Activated CD4-positive, CD25-positive, alpha-beta regulatory T cell treated with anti-CD3 and anti-CD28 coated beads, Interleukin-2, amount 50 U/mL, for 16 hours (primary cell): Measurements from ENCODE around the gene MRPS33.
"Not testable (repeated sequence)": the region's sequence is repeated elsewhere in the genome, so short reads cannot be mapped to it uniquely, and the experiment has no call there.

Source experiments
- DNase-seq: peaks from one replicate; pipeline ENCODE4 v3.0.0-alpha.2; 2020; ENCODE audit warnings: low read depth, low spot score

The MRPS33 gene

GRCh38 chr7:141014524-141015395, at the start of gene MRPS33:
MRPS33 (minus strand) TSS chr7:141014952; CDS start chr7:141010633, 4,319 bp downstream.
- DNase-seq, result peak; percentile 93

- DNase-seq, result no peak
Measured at GRCh38 chr7:141057788-141058187, 43.0 kb upstream of the MRPS33 start.

- DNase-seq, result no peak
Measured at GRCh38 chr7:141055146-141055545, 40.4 kb upstream of the MRPS33 start.

- DNase-seq, result no peak
Measured at GRCh38 chr7:141053626-141054025, 38.9 kb upstream of the MRPS33 start.

DNA sequence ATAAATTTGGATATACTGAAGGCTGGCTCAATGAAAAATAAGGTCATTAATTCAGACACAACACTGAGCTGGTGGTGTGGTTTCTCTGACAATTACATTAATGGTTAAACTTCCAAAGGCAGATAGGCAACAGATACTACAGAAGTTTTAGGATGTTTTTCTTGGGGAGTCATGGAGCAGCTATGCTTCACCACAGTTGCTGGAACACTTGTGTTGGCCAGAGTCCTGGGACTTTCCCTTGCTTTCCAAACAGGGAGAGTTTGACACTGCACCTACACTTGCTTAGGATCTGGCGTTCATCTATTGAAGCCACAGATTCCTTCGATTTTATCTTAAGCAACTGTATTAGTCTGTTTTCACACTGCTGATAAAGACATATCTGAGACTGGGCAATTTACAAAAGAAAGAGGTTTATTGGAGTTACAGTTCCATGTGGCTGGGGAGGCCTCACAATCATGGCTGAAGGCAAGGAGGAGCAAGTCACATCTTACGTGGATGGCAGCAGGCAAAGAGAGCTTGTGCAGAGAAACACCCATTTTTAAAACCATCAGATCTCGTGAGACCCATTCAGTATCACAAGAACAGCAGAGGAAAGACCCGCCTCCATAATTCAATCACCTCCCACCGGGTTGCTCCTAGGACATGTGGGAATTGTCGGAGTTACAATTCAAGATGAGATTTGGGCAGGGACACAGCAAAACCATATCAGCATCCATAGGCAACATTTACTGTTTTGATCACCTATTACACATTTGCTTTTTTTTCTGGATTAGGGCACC, 31.3 kb upstream of the MRPS33 start:
- DNase-seq, result no peak

DNA sequence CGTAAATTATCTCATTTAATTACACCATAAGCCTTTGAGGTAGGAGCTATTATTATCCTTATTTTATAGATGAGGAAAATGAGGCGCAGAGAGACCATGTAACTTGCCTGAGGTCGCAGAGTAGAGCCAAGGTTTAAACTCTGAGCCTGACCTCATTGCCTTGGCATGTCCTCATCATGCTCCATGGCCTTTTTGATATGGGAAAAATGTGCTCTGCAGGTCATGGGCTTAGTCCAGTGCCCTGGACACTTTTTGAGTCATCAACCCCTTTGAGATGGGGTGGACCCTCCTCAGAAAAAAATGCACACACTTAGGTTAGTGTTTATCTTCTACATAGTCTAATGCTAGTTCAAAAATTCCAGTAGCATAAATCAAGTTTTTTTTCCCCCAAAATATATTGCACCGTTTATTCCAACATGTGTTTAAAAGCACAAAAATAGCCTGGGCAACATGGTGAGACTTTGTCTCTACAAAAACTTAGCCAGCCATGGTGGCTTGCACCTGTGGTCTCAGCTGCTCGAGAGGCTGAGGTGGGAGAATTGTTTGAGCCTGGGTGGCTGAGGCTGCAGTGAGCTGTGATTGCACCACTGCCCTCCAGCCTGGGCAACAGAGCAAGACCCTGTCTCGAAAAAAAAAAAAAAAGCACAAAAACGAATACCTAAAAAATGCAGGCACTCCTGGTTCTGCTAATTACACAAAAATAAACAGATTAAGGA, 30.5 kb upstream of the MRPS33 start:
- no peak for DNase-seq

GRCh38 chr7:141043616-141044015, 28.9 kb upstream of the MRPS33 start:
- no peak for DNase-seq

DNA sequence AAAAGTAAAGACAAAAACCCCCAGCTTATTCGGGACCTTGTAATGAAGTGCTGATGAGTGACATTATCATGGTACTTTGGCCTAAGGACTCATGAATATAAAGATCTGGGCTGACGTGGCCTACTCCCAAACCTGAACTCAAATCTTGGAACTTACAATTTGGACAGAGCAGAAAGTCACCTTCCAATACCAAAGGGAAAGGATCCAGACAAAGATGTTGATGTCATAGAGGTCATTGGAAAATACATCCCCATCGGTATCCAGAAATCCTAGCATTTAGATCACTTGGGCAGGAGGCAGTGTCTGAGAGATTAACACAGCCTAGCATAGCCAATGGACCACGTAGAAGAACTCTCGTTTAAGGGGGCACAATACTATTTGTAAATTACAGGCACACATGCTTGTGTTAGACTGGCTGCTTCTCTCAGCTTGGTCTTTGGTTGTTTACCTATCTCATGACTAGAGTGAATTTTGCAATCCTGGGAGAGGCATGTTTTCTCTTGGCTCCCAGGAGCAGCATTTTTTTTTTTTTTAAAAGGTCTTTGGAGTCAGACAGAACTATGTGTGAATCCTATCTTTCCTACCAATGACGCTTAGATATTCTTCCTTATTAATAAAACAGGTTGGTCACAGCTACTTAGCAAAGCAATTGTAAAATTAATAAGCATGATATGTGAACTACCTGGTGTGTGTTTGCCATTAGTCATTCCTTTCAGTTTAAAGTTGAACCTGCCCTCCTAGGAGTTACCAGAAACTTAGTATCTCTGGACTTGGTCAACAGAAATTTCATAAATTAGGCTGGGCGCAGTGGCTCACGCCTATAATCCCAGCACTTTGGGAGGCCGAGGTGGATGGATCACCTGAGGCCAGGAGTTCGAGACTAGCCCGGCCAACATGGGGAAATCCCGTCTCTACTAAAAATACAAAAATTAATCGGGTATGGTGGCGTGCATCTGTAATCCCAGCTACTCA, 27.8 kb upstream of the MRPS33 start:
- DNase-seq, result no peak

- no peak for DNase-seq
Measured at GRCh38 chr7:141039376-141039775, 24.6 kb upstream of the MRPS33 start.

- DNase-seq, result not testable (repeated sequence)
Measured at GRCh38 chr7:141038100-141038499, 23.3 kb upstream of the MRPS33 start.

DNA sequence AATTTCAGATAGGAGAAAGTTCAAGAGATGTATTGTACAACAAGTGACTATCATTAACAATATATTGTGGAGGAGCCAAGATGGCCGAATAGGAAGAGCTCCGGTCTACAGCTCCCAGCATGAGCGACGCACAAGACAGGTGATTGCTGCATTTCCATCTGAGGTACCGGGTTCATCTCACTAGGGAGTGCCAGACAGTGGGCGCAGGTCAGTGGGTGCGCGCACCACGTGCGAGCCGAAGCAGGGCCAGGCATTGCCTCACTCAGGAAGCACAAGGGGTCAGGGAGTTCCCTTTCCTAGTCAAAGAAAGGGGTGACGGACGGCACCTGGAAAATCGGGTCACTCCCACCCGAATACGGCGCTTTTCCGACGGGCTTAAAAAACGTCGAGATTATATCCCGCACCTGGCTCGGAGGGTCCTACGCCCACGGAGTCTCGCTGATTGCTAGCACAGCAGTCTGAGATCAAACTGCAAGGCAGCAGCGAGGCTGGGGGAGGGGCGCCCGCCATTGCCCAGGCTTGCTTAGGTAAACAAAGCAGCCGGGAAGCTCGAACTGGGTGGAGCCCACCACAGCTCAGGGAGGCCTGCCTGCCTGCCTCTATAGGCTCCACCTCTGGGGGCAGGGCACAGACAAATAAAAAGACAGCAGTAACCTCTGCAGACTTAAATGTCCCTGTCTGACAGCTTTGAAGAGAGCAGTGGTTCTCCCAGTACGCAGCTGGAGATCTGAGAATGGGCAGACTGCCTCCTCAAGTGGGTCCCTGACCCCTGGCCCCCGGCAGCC, 18.0 kb upstream of the MRPS33 start:
- DNase-seq, result not testable (repeated sequence)

DNA sequence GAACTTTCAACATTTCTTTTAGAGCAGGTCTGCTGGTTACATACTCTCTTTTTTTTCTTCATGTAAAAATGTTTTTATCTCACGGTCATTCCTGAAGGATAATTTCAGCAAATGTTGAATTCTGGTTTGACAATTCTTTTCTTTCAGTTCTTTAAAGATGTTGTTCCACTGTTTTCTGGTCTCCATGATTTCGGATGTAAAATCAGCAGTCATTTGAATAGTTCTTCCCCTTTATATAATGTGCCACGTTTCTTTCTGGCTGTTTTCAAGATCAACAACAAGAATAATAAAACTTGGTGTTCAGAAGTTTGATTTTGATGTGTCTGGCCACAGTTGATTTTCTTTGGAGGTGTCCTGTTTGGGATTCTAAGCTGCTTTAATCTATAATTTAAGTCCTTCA, 14.0 kb upstream of the MRPS33 start:
- DNase-seq, result no peak

GRCh38 chr7:141027043-141027442, 12.3 kb upstream of the MRPS33 start:
- no peak for DNase-seq

DNA sequence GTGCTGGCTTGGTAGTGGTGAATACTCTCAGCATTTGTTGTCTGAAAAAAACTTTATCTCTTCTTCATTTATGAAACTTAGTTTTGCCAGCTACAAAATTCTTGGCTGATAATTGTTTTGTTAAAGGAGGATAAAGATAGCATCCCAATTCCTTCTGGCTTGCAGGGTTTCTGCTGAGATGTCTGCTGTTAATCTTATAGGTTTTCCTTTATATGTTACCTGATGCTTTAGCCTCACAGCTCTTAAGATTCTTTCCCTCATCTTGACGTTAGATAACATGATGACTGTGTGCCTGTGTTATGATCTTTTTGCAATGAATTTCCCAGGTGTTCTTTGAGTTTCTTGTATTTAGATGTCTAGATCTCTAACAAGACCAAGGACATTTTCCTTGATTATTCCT, 9.9 kb upstream of the MRPS33 start:
- DNase-seq, result no peak

GRCh38 chr7:141023295-141023694, 8.5 kb upstream of the MRPS33 start:
- DNase-seq, result no peak

DNA sequence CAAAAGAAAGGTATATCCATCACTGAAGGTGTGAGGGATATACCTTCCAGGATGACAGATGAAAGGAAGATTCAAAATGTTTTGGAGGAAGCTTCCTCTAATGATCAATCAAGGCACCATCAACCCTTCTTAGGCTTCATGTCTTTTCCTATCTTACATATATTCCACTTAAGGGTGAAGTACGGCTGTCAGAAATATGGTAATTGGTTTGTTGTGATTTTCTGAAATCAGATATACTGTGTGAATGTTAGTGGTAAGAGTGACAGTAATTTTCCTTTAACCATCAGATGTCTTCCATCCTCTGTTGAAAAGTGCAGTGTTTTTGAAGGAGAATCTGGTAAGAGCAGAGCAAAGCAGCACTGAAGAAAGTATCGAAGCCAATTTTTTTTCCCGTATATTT, 2.8 kb upstream of the MRPS33 start:
- DNase-seq, result no peak

DNA sequence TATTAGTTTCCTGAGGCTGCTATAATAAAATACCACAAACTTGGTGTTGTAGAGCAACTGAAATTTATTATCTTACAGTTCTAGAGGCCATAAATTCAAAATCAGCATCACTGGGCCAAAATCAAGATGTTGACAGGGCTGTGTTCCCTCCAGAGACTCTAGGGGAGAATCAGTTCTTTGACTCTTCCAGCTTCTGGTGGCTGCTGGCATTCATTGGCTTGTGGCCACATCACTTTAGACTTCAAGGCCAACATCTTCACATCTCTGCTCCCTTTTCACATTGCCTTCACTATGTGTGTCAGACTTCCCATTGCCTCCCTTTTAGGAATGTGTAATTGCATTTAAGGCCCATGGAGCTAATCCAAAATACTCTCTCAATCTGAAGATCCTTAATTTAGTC, 1.6 kb upstream of the MRPS33 start:
- DNase-seq, result no peak

- DNase-seq, result no peak
Measured at GRCh38 chr7:141014125-141014523, 628 bp downstream of the MRPS33 start.

DNA sequence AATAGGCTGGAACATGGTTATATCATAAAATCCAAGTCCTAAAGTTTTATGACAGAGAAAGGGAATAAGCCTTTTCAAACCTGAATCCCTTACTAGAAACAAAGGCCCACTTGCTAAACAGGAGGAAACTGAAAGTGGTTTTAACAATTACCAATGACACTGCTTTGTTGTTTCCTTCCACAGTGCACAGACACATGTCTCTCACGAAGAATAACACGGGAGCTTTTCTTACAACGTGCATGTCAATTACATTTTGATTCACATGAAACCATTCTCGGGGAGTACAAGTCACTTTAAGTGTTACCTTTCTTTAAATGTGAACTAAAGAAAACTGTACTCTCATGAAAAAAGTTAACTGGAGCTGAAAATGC, 1.4 kb downstream of the MRPS33 start:
- no peak for DNase-seq

DNA sequence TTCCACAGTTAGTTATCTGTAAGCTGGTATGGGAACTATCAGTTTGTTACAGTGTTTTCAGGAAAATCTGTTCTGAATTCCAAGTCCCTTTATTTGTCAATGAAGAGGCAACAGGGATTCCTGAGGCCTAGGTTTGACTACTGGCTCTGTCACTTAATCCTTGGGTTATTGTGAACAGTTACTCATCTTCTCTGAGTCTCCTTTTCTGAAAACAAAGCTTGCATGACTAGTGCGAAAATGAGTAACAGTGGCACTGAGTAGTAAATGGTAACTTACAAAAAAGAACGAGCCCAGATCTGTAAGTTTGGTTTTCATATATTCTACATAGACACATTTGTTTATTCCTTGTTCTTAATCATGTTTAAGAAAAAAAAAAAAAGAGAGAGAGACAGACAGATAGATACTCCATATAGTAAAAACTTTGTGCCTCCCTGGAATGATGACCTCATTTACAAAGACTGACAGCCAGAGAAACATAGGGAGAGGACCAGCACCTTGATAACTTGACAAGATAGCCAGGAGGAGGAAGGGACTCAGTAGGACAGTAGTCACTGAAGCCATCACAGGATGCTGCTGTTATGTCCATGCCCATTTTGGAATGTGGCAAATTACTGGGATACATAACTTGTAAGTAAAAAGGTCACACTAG, 1.9 kb downstream of the MRPS33 start:
- no peak for DNase-seq
